ENCODE measurements around the gene DNAJC18. TPM values are rescaled to one million over a fixed set of nuclear protein-coding genes. Genes with fewer than 3 reads are reported as not detected.
A peak's percentile ranks its signal among the peaks of the same experiment; 100 is the strongest.

DNAJC18 gene
- total RNA-seq, 1 donor from 2014 or later: 27.0 TPM

- no peaks in the 10 kb centered on the region for H3K27me3 Mint-ChIP-seq (ENCODE audit: low read depth)
- no peaks in the 10 kb centered on the region for H3K9me3 Mint-ChIP-seq (ENCODE audit: low read depth)
- peaks cover 17% of the 10 kb centered on the region for H3K36me3 Mint-ChIP-seq (ENCODE audit: low read depth)
- no peak for DNase-seq (ENCODE audit: low spot score)
- H3K27ac Mint-ChIP-seq (ENCODE audit: unreplicated experiment): no peak overlapping the region
- peaks cover 16% of the 10 kb centered on the region for H3K4me1 Mint-ChIP-seq (ENCODE audit: low read depth)
- H3K4me3 Mint-ChIP-seq (ENCODE audit: unreplicated experiment): no peak overlapping the region
- TF ChIP-seq CTCF (IDR thresholded peaks at IDR 0.05): no peak
Measured at GRCh38 chr5:139474890-139475791, 35.8 kb upstream of the DNAJC18 start.

GRCh38 chr5:139473565-139473964 lies 34.2 kb upstream of the DNAJC18 start:
- Mint-ChIP-seq H3K27ac (ENCODE audit: unreplicated experiment) (peak overlapping the region; percentile 42), H3K9me3 (ENCODE audit: low read depth) (no peaks in the 10 kb centered on the region), H3K4me3 (ENCODE audit: unreplicated experiment) (no peak overlapping the region), H3K27me3 (ENCODE audit: low read depth) (no peaks in the 10 kb centered on the region), H3K4me1 (ENCODE audit: low read depth) (peaks cover 16% of the 10 kb centered on the region), H3K36me3 (ENCODE audit: low read depth) (peaks cover 12% of the 10 kb centered on the region)
- TF ChIP-seq CTCF (IDR thresholded peaks at IDR 0.05): peak; percentile 16
- DNase-seq (ENCODE audit: low spot score): no peak

GRCh38 chr5:139473105-139473504 lies 33.8 kb upstream of the DNAJC18 start:
- no peak for TF ChIP-seq CTCF (IDR thresholded peaks at IDR 0.05)
- no peak for DNase-seq (ENCODE audit: low spot score)
- Mint-ChIP-seq H3K36me3 (ENCODE audit: low read depth) (peaks cover 10% of the 10 kb centered on the region), H3K27ac (ENCODE audit: unreplicated experiment) (peak overlapping the region; percentile 42), H3K27me3 (ENCODE audit: low read depth) (no peaks in the 10 kb centered on the region), H3K9me3 (ENCODE audit: low read depth) (no peaks in the 10 kb centered on the region), H3K4me3 (ENCODE audit: unreplicated experiment) (no peak overlapping the region), H3K4me1 (ENCODE audit: low read depth) (peaks cover 16% of the 10 kb centered on the region)

GRCh38 chr5:139472386-139473030 lies 33.2 kb upstream of the DNAJC18 start:
- H3K27me3 Mint-ChIP-seq (ENCODE audit: low read depth): no peaks in the 10 kb centered on the region
- no peaks in the 10 kb centered on the region for H3K9me3 Mint-ChIP-seq (ENCODE audit: low read depth)
- H3K27ac Mint-ChIP-seq (ENCODE audit: unreplicated experiment): no peak overlapping the region
- H3K4me1 Mint-ChIP-seq (ENCODE audit: low read depth): peaks cover 16% of the 10 kb centered on the region
- DNase-seq (ENCODE audit: low spot score): no peak
- H3K4me3 Mint-ChIP-seq (ENCODE audit: unreplicated experiment): no peak overlapping the region
- H3K36me3 Mint-ChIP-seq (ENCODE audit: low read depth): peaks cover 8% of the 10 kb centered on the region
- no peak for TF ChIP-seq CTCF (IDR thresholded peaks at IDR 0.05)

- peaks cover 8% of the 10 kb centered on the region for H3K36me3 Mint-ChIP-seq (ENCODE audit: low read depth)
- H3K4me1 Mint-ChIP-seq (ENCODE audit: low read depth): peaks cover 16% of the 10 kb centered on the region
- DNase-seq (ENCODE audit: low spot score): no peak
- no peaks in the 10 kb centered on the region for H3K27me3 Mint-ChIP-seq (ENCODE audit: low read depth)
- TF ChIP-seq CTCF (IDR thresholded peaks at IDR 0.05): no peak
- no peaks in the 10 kb centered on the region for H3K9me3 Mint-ChIP-seq (ENCODE audit: low read depth)
- H3K27ac Mint-ChIP-seq (ENCODE audit: unreplicated experiment): no peak within 1 kb of the TSS
- no peak within 1 kb of the TSS for H3K4me3 Mint-ChIP-seq (ENCODE audit: unreplicated experiment)
Measured at GRCh38 chr5:139470821-139471300, 31.5 kb upstream of the DNAJC18 start, which contains the start of gene SMIM33. Gene SMIM33 (plus strand): TSS chr5:139471004. CDS start chr5:139471122, 118 bp downstream.

Measured in chondrocyte (in vitro differentiated cells).